G401.6 (cell line): ENCODE results near the gene TRIM46.

Experiments
- FAIRE-seq: peaks from 2 replicates; lab custom pipeline; 2012; peaks lifted over from hg19 to GRCh38; lab: Jason Lieb, UNC

TRIM46 gene, protein sequence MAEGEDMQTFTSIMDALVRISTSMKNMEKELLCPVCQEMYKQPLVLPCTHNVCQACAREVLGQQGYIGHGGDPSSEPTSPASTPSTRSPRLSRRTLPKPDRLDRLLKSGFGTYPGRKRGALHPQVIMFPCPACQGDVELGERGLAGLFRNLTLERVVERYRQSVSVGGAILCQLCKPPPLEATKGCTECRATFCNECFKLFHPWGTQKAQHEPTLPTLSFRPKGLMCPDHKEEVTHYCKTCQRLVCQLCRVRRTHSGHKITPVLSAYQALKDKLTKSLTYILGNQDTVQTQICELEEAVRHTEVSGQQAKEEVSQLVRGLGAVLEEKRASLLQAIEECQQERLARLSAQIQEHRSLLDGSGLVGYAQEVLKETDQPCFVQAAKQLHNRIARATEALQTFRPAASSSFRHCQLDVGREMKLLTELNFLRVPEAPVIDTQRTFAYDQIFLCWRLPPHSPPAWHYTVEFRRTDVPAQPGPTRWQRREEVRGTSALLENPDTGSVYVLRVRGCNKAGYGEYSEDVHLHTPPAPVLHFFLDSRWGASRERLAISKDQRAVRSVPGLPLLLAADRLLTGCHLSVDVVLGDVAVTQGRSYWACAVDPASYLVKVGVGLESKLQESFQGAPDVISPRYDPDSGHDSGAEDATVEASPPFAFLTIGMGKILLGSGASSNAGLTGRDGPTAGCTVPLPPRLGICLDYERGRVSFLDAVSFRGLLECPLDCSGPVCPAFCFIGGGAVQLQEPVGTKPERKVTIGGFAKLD

DNA sequence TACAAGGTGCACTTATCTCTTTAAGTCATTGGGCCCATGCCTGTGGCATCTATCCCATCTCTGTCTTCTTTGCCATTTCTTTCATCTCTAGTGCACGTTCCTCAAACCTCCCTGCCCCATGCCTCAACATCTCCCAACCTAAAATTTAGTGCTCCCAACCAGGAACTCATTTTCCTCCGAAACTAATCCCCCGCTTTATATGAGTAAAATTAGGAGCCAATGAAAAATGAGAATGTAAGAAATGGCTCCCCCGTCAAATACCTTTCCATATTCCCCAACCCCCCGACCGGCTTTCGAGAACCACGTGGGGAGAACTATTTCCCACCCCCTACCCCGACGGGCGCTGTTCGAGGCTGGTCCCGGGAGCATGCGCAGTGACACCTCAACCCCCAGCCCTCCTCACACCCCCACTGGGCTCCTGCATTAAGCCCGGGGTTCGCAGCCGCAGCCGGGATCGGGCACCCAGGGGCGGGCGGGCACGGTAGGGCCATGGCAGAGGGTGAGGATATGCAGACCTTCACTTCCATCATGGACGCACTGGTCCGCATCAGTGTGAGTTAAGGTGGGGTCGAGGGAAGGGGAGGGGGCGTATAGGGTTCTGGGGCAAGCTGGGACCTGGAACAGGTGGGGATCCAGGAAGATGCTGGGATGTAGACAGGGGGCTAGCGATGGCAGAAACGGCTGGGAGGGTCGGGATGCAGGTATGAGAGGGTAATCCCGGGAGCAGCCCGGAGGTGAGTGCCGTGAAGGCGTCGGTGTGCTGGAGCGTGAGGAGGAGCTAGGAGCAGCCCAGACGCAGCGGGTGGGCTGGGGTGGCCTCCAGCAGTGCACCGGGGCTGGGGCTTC, at the start of gene TRIM46:
Gene TRIM46, plus strand, starts transcription at position 372 of the 846 bp plus-strand sequence. Its CDS starts 118 bp downstream, at position 490.
- FAIRE-seq, result peak; percentile 73

- no peak for FAIRE-seq
These were observed 48.9 kb upstream of the TRIM46 start for GRCh38 chr1:155124503-155125463.

- FAIRE-seq, result no peak
These were observed 48.1 kb upstream of the TRIM46 start for GRCh38 chr1:155125511-155125945.

- FAIRE-seq, result no peak
These were observed 47.6 kb upstream of the TRIM46 start for GRCh38 chr1:155125946-155126555.

GRCh38 chr1:155126556-155127104, 47.0 kb upstream of the TRIM46 start:
- no peak for FAIRE-seq

- no peak for FAIRE-seq
These were observed 46.3 kb upstream of the TRIM46 start, which contains the start of gene EFNA1 for GRCh38 chr1:155127105-155127966. EFNA1 (plus strand) TSS chr1:155127876; CDS start chr1:155127978, 102 bp downstream.

DNA sequence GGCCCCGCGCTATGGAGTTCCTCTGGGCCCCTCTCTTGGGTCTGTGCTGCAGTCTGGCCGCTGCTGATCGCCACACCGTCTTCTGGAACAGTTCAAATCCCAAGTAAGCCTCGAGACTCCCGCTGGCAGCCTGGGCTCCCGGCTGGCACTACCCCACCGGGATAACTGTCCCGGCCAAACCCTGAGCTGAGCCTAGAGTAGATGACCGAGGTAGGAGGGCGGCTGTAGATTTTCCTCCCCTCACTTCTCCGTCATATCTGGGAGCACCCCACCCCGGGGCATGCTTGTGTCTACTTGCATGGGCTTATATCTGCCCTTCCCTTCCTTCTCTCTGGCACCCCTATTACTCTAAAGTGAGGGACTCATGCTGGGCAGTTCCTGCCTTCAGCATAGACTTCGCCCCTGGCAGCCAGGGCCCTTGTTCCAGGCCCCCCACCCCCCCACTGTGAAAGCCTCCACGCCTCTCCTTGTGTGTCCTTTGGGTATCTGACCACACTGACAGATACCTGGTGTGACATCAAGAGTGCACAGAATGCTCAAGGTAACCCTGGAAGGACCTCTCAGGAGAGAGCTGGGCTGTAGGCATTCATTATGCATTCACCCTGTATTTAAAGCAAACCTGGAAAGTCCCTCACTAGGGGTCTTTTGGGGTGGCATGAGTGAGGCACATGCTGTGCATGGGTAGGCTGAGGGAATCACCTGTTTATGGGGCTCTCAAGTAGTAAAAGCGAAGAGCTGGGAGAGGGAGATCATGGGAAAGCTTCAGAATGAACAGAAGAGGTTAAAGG, 45.5 kb upstream of the TRIM46 start:
- no peak for FAIRE-seq

- no peak for FAIRE-seq
These were observed 44.7 kb upstream of the TRIM46 start for GRCh38 chr1:155128755-155129473.

GRCh38 chr1:155130272-155131006, 43.2 kb upstream of the TRIM46 start:
- FAIRE-seq, result no peak

DNA sequence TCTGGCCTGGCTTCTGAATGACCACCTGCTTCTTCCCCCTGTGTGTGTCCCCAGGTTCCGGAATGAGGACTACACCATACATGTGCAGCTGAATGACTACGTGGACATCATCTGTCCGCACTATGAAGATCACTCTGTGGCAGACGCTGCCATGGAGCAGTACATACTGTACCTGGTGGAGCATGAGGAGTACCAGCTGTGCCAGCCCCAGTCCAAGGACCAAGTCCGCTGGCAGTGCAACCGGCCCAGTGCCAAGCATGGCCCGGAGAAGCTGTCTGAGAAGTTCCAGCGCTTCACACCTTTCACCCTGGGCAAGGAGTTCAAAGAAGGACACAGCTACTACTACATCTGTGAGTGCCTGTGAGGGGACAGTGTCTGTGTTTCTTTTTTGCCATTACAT, 42.4 kb upstream of the TRIM46 start:
- no peak for FAIRE-seq

- FAIRE-seq, result no peak
These were observed 41.8 kb upstream of the TRIM46 start for GRCh38 chr1:155131856-155132255.

DNA sequence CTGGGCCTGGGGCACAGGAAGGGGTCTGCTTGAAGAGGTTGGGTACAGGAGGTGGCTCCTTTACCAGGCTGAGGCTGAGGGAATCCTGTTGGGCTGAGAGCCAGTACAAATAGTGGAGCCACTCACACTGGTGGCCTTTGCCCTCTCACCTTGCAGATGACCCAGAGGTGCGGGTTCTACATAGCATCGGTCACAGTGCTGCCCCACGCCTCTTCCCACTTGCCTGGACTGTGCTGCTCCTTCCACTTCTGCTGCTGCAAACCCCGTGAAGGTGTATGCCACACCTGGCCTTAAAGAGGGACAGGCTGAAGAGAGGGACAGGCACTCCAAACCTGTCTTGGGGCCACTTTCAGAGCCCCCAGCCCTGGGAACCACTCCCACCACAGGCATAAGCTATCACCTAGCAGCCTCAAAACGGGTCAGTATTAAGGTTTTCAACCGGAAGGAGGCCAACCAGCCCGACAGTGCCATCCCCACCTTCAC, 39.8 kb upstream of the TRIM46 start:
- FAIRE-seq, result no peak

GRCh38 chr1:155134322-155134721, 39.3 kb upstream of the TRIM46 start:
- FAIRE-seq, result no peak

DNA sequence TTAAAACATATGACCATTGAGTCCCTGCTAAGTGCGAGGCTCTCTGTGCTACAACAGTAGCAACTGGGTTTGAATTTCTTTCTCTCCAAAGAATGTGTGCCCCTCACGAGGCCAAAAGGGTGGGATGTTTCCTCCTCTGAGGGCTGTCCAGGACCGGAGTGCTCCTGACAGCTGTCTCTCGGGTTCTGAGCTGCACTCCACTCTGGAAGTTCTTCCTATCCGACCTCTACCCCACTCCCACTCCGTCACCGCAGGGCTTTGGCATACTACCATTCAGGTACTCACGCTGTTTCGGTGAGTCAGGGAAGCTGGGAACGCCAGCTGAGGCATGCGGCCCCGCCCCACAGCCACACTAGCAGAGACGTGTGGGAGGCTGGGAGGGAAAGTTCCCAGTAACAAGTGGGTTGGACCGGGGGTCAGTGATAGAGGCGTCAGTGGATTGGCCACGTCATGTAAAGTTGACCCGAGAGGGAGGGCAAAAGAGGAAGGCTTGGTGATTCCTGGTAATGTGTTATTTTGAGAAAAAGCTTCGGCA, 38.7 kb upstream of the TRIM46 start:
- peak; percentile 93 for FAIRE-seq

DNA sequence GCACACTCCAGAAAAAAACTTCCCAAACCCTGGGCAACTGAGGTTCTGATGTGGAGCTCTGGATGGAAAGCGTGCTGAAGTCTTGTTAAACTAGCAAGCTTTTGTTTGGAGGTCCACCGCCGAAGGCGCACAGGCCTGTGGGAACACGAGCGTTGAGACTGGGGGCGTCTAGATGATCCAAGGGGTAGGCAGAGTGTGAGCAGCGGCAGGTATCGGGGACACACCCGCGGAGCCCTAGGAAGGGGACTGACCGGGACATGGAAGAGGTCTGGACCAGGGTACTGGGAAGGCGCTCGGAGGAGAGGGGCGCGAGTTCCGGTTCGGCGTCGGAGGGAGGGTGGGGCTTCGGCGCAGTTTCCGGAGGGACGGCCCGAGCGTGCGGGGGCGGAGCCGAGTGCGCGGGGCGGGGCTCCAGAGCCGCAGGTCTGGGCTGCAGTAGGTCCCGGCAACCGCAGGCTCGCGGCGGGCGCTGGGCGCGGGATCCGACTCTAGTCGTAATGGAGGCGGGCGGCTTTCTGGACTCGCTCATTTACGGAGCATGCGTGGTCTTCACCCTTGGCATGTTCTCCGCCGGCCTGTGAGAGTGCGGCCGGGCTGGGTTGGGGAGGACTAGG, 38.1 kb upstream of the TRIM46 start, which contains the start of gene SLC50A1:
Gene SLC50A1, plus strand, starts transcription at position 438 of the 614 bp plus-strand sequence. Its CDS starts 60 bp downstream, at position 498.
- peak; percentile 69 for FAIRE-seq

- no peak for FAIRE-seq
These were observed 36.9 kb upstream of the TRIM46 start for GRCh38 chr1:155136748-155137147.
